Mesenchymal stem cell (in vitro differentiated cells and primary cell): Measurements from ENCODE around the gene ADIPOR1.
A peak's percentile ranks its signal among the peaks of the same experiment; 100 is the strongest.

Source experiments
- DNase-seq: peaks from one replicate; pipeline ENCODE4 v3.0.0-alpha.2; 2013
- H2AFZ ChIP-seq: one replicate; pipeline ENCODE4 v1.6.1; 2013; ENCODE audit warnings: low read depth, mild to moderate bottlenecking, control low read depth, inconsistent platforms, low read length, moderate library complexity
- H2AK5ac ChIP-seq: 2 replicates; pipeline ENCODE4 v1.6.1; 2013; ENCODE audit warnings: low read length, moderate library complexity, mild to moderate bottlenecking, inconsistent platforms; ENCODE audit not compliant: severe bottlenecking
- H2BK120ac ChIP-seq: one replicate; pipeline ENCODE4 v1.6.1; 2013; ENCODE audit warnings: low read depth, mild to moderate bottlenecking, inconsistent platforms, low read length, moderate library complexity
- H2BK12ac ChIP-seq, 2 experiments: one replicate each; pipeline ENCODE4 v1.6.1; 2013; ENCODE audit warnings: inconsistent platforms in 2 of 2, low read length in 2 of 2, mild to moderate bottlenecking in 2 of 2, moderate library complexity in 2 of 2, control low read depth in 1 of 2
- H2BK15ac ChIP-seq: one replicate; pipeline ENCODE4 v1.6.1; 2013; ENCODE audit warnings: mild to moderate bottlenecking, low read depth, inconsistent platforms; ENCODE audit not compliant: poor library complexity, severe bottlenecking
- H2BK5ac ChIP-seq: 2 replicates; pipeline ENCODE4 v1.6.1; 2013; ENCODE audit warnings: low read depth, mild to moderate bottlenecking, low read length, control low read depth, inconsistent platforms; ENCODE audit not compliant: poor library complexity, severe bottlenecking
- H3K14ac ChIP-seq, 2 experiments: one replicate each; pipeline ENCODE4 v1.6.1; 2013; ENCODE audit warnings: inconsistent platforms in 2 of 2, low read length in 2 of 2, control low read depth in 1 of 2, mild to moderate bottlenecking in 1 of 2, moderate library complexity in 1 of 2
- H3K18ac ChIP-seq, 2 experiments: one replicate each; pipeline ENCODE4 v1.6.1; 2013; ENCODE audit warnings: inconsistent platforms in 2 of 2, low read length in 2 of 2, control low read depth in 1 of 2, low read depth in 1 of 2, mild to moderate bottlenecking in 1 of 2
- H3K23ac ChIP-seq, 2 experiments: one replicate each; pipeline ENCODE4 v1.6.1; 2013; ENCODE audit warnings: inconsistent platforms in 2 of 2, low read length in 2 of 2, mild to moderate bottlenecking in 2 of 2, moderate library complexity in 2 of 2, control low read depth in 1 of 2
- H3K27ac ChIP-seq: 2 replicates; pipeline ENCODE4 v1.5.1; 2013; ENCODE audit warnings: mild to moderate bottlenecking, moderate library complexity, low read length, control low read depth, inconsistent platforms; ENCODE audit not compliant: poor library complexity, severe bottlenecking
- H3K27me3 ChIP-seq, 2 experiments: 2 replicates each; pipeline versions ENCODE4 v1.6.1 to v1.7.0; 2013; ENCODE audit warnings: low read length in 2 of 2, mild to moderate bottlenecking in 2 of 2, moderate library complexity in 2 of 2, control low read depth in 1 of 2, inconsistent platforms in 1 of 2; ENCODE audit not compliant: control insufficient read depth in 1 of 2, insufficient read depth in 1 of 2
- H3K36me3 ChIP-seq, 2 experiments: 2 replicates each; pipeline versions ENCODE4 v1.6.1 to v1.7.0; 2013; ENCODE audit warnings: low read length in 2 of 2, control low read depth in 1 of 2, inconsistent platforms in 1 of 2, low read depth in 1 of 2, mild to moderate bottlenecking in 1 of 2; ENCODE audit not compliant: insufficient read depth in 2 of 2, control insufficient read depth in 1 of 2
- H3K4ac ChIP-seq, 2 experiments: one replicate each; pipeline ENCODE4 v1.6.1; 2013; ENCODE audit warnings: inconsistent platforms in 2 of 2, low read length in 2 of 2, mild to moderate bottlenecking in 2 of 2, moderate library complexity in 2 of 2, control low read depth in 1 of 2, low read depth in 1 of 2
- H3K4me1 ChIP-seq: 2 replicates; pipeline ENCODE4 v1.6.1; 2013; ENCODE audit warnings: low read depth, low read length, control low read depth; ENCODE audit not compliant: control insufficient read depth, insufficient read depth
- H3K4me2 ChIP-seq: 2 replicates; pipeline ENCODE4 v1.6.1; 2013; ENCODE audit warnings: low read length, mild to moderate bottlenecking, inconsistent platforms; ENCODE audit not compliant: poor library complexity, severe bottlenecking
- H3K4me3 ChIP-seq, 2 experiments: 2 replicates each; pipeline versions ENCODE4 v1.5.1 to v1.7.0; 2013; ENCODE audit warnings: low read length in 2 of 2, mild to moderate bottlenecking in 2 of 2, control low read depth in 1 of 2, low read depth in 1 of 2; ENCODE audit not compliant: insufficient read depth in 1 of 2
- H3K79me1 ChIP-seq: replicated peaks from 2 replicates; pipeline ENCODE4 v1.6.1; 2013; ENCODE audit warnings: mild to moderate bottlenecking, control low read depth, low read length, inconsistent platforms; ENCODE audit not compliant: poor library complexity, severe bottlenecking
- H3K9ac ChIP-seq: 2 replicates; pipeline ENCODE4 v1.7.0; 2013; ENCODE audit warnings: mild to moderate bottlenecking, low read length, moderate library complexity
- H3K9me3 ChIP-seq: 2 replicates; pipeline ENCODE4 v1.7.0; 2013; ENCODE audit warnings: mild to moderate bottlenecking, low read length; ENCODE audit not compliant: control insufficient read depth
- H4K8ac ChIP-seq: one replicate; pipeline ENCODE4 v1.6.1; 2013; ENCODE audit warnings: inconsistent platforms, mild to moderate bottlenecking, low read length, moderate library complexity
- H4K91ac ChIP-seq: one replicate; pipeline ENCODE4 v1.6.1; 2013; ENCODE audit warnings: mild to moderate bottlenecking, low read length, inconsistent platforms
- WGBS: methylation state at CpG from one replicate; pipeline ENCODE4 v1.1.7; 2013; ENCODE audit warnings: mixed read lengths; 5-methylcytosine and 5-hydroxymethylcytosine counted together

ADIPOR1 gene

DNA sequence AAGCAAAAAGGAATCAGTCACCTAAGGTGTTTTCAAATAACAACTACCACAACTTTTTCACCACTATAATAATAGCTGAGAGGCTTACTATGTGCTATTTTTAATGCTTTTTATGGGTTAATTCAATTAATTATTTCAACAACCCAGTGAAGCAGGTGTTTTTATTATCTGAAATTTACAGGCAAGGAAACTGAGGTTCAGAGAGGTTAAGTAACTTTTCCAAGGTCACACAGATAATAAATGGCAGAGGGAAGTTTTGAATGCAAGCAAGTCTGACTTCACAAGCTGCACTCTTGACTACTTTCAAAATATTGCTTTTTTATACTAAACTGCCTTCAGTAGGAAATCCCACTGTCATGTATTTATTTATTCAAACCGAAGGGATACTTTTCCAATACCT, 44.8 kb upstream of the ADIPOR1 start:
- H4K8ac ChIP-seq, result no peak overlapping the region
- no peak overlapping the region for H3K23ac ChIP-seq
- no peak overlapping the region for H3K18ac ChIP-seq
- H2BK5ac ChIP-seq, result no peak overlapping the region
- H3K4me3 ChIP-seq, result no peak overlapping the region
- H3K79me1 ChIP-seq, result no peaks in the 10 kb centered on the region
- no peak overlapping the region for H2BK12ac ChIP-seq
- H3K4me2 ChIP-seq, result no peak overlapping the region
- H3K36me3 ChIP-seq, result no peaks in the 10 kb centered on the region
- H2AFZ ChIP-seq, result no peak overlapping the region
- H3K4ac ChIP-seq, result no peak overlapping the region
- H2BK120ac ChIP-seq, result no peak overlapping the region
- H3K14ac ChIP-seq, result no peak overlapping the region
- 100% methylated on average over 1 of the region's 1 CpG for WGBS
- H2AK5ac ChIP-seq, result no peak overlapping the region
- H3K27ac ChIP-seq, result no peak overlapping the region
- no peak for DNase-seq
- peaks cover 1% of the 10 kb centered on the region for H3K4me1 ChIP-seq
- H2BK15ac ChIP-seq, result no peak overlapping the region
- H3K9ac ChIP-seq, result no peak overlapping the region
- H3K27me3 ChIP-seq, result peaks cover 4 to 5% of the 10 kb centered on the region in 2 experiments
- no peaks in the 10 kb centered on the region for H3K9me3 ChIP-seq
- H4K91ac ChIP-seq, result no peak overlapping the region

DNA sequence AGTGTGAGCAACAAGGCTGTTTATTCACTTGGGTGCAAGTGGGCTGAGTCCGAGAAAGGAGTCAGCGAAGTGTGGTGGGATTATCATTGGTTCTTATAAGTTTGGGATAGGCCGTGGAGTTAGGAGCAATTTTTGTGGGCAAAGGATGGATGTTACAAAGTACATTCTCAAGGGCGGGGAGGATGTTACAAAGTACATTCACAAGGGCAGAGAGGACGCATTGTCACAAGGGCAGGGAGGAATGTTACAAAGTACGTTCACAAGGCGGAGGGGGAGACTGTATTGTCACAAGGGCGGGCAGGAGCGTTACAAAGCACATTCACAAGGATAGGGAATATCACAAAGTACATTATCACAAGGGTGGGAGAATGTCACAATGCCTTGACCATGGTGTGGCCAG, 43.9 kb upstream of the ADIPOR1 start:
- Histone ChIP-seq H4K8ac (no peak overlapping the region), H3K23ac (no peak overlapping the region), H3K27ac (no peak overlapping the region), H2BK15ac (no peak overlapping the region), H4K91ac (no peak overlapping the region), H3K18ac (no peak overlapping the region), H2AFZ (no peak overlapping the region), H3K4me2 (no peak overlapping the region), H3K4me1 (peaks cover 1% of the 10 kb centered on the region), H2BK12ac (peak overlapping the region in 1 of 2 experiments; percentile 37), H3K14ac (no peak overlapping the region), H3K9me3 (no peaks in the 10 kb centered on the region), H3K79me1 (no peaks in the 10 kb centered on the region), H2BK5ac (no peak overlapping the region), H3K9ac (no peak overlapping the region), H2BK120ac (no peak overlapping the region), H2AK5ac (no peak overlapping the region), H3K36me3 (no peaks in the 10 kb centered on the region), H3K4ac (no peak overlapping the region), H3K27me3 (peaks cover 8 to 14% of the 10 kb centered on the region in 2 experiments), H3K4me3 (no peak overlapping the region)
- 89% methylated on average over 6 of the region's 9 CpGs for WGBS
- no peak for DNase-seq

GRCh38 chr1:203000217-203000944, 42.3 kb upstream of the ADIPOR1 start:
- no peaks in the 10 kb centered on the region for H3K9me3 ChIP-seq
- no peak overlapping the region for H2BK15ac ChIP-seq
- H2BK5ac ChIP-seq, result no peak overlapping the region
- no peaks in the 10 kb centered on the region for H3K36me3 ChIP-seq
- H3K4me3 ChIP-seq, result no peak overlapping the region
- no peak for DNase-seq
- H2BK12ac ChIP-seq, result no peak overlapping the region
- H3K18ac ChIP-seq, result no peak overlapping the region
- H3K14ac ChIP-seq, result no peak overlapping the region
- H3K9ac ChIP-seq, result no peak overlapping the region
- H2AK5ac ChIP-seq, result no peak overlapping the region
- H2AFZ ChIP-seq, result no peak overlapping the region
- 98% methylated on average over 2 of the region's 3 CpGs for WGBS
- H3K27ac ChIP-seq, result no peak overlapping the region
- no peak overlapping the region for H2BK120ac ChIP-seq
- H3K79me1 ChIP-seq, result no peaks in the 10 kb centered on the region
- no peak overlapping the region for H4K8ac ChIP-seq
- no peak overlapping the region for H3K4ac ChIP-seq
- no peak overlapping the region for H3K23ac ChIP-seq
- no peak overlapping the region for H4K91ac ChIP-seq
- H3K4me1 ChIP-seq, result peaks cover 1% of the 10 kb centered on the region
- no peak overlapping the region for H3K4me2 ChIP-seq
- peaks cover 8 to 30% of the 10 kb centered on the region in 2 experiments for H3K27me3 ChIP-seq

GRCh38 chr1:202998836-202999750, 41.0 kb upstream of the ADIPOR1 start:
- H4K8ac ChIP-seq, result peak overlapping the region; percentile 84
- no peaks in the 10 kb centered on the region for H3K9me3 ChIP-seq
- no peak overlapping the region for H2BK5ac ChIP-seq
- H3K27me3 ChIP-seq, result peaks cover 8 to 33% of the 10 kb centered on the region in 2 experiments
- H3K4me1 ChIP-seq, result peaks cover 1% of the 10 kb centered on the region
- H2BK120ac ChIP-seq, result no peak overlapping the region
- H2AFZ ChIP-seq, result peak overlapping the region; percentile 77
- H3K9ac ChIP-seq, result peak overlapping the region; percentile 54
- no peak overlapping the region for H3K23ac ChIP-seq
- H3K4me3 ChIP-seq, result peak overlapping the region in 1 of 2 experiments; percentile 40
- no peak overlapping the region for H3K4ac ChIP-seq
- H2BK15ac ChIP-seq, result no peak overlapping the region
- H3K27ac ChIP-seq, result no peak overlapping the region
- 65% methylated on average over 14 of the region's 14 CpGs for WGBS
- H2BK12ac ChIP-seq, result no peak overlapping the region
- H2AK5ac ChIP-seq, result no peak overlapping the region
- H3K14ac ChIP-seq, result no peak overlapping the region
- H3K36me3 ChIP-seq, result no peaks in the 10 kb centered on the region
- H4K91ac ChIP-seq, result no peak overlapping the region
- peak overlapping the region; percentile 22 for H3K4me2 ChIP-seq
- H3K18ac ChIP-seq, result no peak overlapping the region
- H3K79me1 ChIP-seq, result no peaks in the 10 kb centered on the region
- peak; percentile 57 for DNase-seq
